Stimulated activated CD4-positive, alpha-beta T cell treated with anti-CD3 and anti-CD28 coated beads, Interleukin-1b, Interleukin-23, amount 100 ng/mL, for 1 hour (primary cell): ENCODE data around the gene KAZALD1.
A peak's percentile ranks its signal among the peaks of the same experiment; 100 is the strongest.

Experiments used
- DNase-seq, 2 donors: peaks; one replicate each; pipeline ENCODE4 v3.0.0-alpha.2; 2020; ENCODE audit warnings: low read depth in 2 of 2

KAZALD1 gene, protein sequence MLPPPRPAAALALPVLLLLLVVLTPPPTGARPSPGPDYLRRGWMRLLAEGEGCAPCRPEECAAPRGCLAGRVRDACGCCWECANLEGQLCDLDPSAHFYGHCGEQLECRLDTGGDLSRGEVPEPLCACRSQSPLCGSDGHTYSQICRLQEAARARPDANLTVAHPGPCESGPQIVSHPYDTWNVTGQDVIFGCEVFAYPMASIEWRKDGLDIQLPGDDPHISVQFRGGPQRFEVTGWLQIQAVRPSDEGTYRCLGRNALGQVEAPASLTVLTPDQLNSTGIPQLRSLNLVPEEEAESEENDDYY

DNA sequence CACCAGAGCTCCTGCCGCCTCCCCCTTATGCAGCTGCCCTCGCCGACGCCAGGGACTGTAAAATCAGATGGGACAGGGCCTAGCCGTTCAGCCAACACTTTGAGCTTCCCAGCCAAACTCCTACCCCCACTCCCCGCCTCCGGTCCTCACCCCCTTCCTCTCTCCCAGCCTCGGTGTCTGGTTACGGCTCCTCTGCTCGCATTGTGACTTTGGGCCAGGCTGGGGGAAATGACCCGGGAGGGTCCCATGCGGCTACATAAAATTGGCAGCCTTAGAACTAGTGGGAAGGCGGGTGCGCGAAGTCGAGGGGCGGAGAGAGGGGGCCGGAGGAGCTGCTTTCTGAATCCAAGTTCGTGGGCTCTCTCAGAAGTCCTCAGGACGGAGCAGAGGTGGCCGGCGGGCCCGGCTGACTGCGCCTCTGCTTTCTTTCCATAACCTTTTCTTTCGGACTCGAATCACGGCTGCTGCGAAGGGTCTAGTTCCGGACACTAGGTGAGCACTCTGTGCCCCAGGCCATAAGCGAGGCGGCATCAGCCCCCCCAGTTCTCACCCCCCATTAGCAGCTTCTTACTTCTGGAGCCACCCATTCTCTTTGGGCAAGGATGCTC, at the start of gene KAZALD1:
KAZALD1 (plus strand) TSS at position 366 of the 608 bp plus-strand sequence. CDS start 604 bp downstream, outside the sequence.
- no peak for DNase-seq

DNA sequence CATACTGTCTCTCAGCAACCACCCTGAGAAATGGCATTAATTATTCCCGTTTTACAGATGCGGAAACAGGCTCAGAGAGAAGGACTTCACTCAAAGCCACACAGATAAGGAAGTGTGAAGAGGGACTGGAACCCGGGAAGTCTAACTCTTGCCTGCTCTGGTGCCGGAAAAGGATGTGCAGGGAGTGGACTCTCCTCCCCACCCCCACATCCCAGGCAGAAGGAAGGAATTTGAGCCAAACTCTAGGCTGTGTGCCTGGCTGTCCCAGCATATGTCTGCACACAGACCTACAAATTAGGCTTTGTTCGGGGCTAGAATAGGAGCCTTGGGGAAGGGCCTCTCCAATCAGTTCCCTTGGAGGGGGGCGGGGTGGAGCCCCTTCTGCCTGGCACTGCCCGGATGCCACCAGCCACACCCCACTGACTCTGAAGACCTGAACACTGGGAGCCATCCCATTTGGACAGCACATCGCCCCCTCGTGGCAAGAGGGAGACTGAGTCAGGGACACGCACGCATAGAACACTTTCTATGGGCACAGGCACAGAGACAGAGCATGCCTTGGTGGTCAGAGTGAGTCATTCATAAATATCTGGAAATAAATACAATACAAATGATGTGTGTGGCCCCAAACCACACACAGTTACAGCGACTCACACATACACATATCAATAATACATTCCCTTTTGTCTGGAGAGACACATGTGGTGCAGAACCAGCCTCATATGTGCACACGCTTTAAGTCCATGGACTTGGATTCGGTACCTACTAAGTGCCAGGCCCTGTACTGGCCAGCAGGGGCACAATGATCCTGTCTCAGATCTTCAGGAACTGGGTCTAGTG, 49.0 kb upstream of the KAZALD1 start:
- DNase-seq, result peak; percentile 56 to 58

DNA sequence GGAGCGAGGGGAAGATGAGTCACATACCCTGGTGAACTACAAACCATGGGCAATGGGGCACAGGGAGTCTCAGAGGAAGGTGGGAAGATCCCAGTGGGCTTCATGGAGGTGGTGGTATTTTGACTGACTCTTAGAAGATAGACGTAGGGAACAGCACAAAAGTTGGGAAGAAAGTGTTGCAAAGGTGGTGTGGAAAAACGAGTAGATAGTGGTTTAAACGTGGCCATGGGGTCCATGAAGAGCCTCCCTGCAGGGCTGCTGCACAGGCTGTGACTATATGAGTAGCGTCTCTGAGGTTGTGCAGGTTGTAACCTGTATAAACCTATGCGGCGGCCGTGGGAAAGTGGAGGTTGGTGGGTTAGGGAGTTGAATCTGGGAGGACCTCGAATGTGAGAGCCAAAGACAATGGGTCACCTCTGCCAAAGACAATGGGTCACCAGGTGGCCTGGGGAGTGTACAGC, 48.4 kb upstream of the KAZALD1 start:
- DNase-seq, result no peak

DNA sequence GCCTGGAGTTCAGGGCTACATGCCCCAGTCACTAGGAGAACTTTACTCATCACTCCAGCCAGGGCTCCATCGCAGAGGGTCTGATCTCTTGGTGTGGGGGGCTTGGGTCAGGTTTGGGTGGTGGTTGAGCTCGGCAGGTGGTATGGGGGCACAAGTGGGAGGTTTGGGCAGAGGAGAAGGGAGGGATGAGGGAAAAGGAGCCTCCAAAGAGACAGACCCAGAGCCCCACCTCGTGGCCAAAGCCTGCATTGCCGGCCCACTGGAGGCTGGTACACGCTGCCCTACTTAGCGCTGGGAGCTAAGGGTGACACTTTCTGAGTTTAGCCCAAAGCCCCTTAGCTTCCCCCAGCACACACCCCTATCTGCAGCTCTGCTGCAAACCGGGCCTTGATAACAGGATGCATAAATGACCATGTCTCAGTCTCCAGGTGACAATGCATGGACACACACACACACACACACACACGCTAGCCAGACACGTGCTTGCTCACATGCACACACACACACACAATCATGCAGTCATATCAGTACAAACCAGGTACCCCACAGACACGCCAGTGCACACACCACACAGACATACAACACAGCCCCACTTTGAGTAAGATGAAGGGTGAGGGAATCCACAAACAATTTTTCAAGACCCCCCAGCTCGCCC, 47.4 kb upstream of the KAZALD1 start:
- DNase-seq, result peak; percentile 36 to 62

DNA sequence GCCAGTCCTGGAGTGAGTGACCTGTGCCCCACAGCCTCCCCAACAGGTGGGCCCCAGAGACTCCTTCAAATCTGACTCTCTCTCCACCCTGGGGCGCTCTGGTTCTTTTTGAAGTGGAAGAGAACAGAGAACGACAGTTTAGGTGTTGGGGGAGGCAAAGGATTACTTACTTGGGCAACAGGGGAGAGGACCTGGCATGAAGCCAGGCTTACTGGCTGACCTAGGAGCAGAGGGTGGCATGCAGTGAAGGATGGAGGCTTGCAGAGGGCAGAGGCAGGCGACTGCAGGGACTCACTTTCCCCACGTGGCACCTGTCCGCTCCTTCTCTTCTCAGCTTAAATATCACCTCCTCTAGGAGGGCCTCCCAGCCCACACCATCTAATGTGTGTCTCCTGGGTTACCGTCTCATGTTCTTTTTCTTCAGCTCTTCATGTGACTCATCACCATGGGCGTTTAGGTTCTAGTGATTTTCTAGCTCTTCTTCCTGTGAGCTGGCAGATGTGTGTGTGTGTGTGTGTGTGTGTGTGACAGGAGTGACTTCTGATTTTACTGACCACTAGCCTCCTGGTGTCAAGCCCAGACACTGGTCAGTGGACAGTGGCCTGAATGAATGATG, 46.7 kb upstream of the KAZALD1 start:
- DNase-seq, result no peak

DNA sequence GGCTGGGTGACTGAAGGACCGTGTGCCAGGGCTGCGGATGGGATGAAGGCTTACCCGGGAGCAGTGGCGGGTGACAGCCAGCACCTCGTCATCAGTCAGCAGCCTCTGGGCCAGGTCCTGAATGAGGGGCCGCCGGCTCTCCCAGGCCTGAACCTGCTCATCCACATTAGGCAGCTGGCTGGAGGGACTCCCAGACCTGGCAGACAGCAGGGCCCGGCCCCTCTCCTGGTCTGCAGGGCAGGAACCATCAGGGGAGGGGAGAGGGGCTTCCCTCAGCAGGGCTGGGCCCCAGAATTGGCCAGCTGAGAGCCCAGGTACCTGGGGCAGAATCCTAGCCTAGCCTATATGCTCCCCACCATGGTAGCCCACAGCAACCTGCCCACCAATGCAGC, 46.2 kb upstream of the KAZALD1 start:
- no peak for DNase-seq

DNA sequence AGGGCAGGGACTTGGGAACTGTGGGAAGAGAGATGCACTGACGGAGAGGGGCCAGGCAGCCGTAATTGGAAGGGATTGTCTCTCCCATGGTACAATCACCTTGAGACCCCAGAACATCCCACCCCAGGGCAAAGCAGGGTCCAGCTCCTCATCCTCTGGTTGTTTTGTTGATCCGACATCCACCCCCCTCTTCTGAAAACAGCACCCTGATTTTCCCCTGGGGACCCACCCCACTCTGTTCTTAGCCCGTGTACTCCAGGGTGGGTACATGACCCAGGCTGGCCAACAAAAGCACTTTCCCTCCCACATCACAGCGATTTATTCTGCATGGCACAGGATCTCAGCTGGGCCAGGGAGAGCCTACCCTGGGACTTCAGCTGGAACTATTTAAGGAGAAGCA, 45.0 kb upstream of the KAZALD1 start:
- DNase-seq, result no peak

DNA sequence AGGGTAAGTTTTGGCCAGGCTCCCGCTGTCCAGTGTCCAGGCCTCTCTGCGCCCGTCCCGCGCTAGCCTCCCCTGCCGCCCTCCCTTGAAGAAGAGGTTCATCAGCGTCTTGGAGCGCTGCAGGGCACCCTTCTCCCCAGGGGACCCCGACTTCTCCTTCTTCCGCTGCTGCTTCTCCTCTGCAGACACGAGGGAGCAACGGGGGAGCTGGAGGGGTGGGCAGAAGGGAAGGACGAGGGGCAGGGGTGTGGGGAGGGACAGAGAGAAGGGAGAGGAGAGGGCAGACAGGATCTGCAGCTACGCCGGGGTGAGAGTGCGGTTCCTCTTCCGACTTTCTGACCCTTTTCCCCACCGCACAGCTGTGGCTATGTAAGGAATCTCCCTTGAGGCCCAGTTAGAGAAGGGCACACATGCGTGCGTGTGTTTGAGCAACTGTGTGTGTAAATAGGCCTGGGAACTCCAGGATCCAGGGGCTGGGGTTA, 43.6 kb upstream of the KAZALD1 start:
- no peak for DNase-seq

DNA sequence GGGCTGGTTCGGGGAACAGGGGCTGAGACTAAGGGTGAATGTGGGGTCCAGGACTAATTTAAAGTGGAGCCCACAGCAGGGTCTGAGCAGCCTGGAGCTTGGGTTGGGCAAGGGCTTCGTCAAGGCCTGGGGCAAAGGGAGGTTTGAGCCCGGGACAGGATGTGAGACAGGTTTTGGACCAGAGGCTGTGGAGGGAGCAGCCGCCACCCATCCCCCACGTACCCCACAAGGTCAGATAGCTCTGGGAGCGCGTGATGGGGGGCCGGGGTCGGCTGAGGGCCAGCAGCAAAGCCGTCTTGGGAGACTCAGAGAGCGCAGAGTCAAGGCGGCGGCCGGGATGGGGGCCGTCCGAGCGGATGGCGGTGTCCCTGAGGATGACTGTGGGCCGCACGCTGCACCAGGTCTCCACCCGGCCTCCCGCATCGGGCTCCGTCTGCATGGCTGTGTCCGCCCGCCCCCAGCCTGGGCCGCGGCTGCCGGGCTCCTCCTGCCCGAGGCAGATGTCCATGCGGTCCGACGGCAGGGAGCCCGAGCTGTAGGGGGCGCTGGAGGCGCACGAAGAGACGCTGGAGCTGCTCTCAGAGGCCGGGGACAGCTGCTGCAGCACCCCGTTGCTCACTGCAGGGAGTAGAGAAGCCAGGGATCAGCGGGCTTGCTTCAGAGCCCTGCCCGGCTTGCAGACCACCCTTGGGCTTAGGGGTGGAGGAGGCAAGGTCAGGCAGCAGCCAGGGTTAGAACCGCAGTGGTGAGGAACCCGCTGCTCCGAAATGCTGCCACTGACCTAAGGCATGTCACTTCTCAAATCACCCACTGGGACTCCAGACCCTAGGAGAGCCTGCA, 43.0 kb upstream of the KAZALD1 start:
- DNase-seq, result peak in 1 of 2 donors; percentile 43

DNA sequence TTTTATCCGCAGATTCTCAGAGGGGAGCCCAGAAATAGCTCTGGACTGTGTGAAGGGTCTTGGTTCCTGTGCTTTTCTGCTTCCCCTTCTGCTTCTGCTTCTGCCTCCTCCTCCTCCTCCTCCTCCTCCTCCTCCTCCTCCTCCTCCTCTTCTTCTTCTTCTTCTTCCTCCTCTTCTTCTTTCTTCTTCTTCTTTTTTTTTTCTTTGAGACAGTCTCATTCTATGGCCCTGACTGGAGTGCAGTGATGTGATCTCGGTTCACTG, 42.4 kb upstream of the KAZALD1 start:
- DNase-seq, result no peak

DNA sequence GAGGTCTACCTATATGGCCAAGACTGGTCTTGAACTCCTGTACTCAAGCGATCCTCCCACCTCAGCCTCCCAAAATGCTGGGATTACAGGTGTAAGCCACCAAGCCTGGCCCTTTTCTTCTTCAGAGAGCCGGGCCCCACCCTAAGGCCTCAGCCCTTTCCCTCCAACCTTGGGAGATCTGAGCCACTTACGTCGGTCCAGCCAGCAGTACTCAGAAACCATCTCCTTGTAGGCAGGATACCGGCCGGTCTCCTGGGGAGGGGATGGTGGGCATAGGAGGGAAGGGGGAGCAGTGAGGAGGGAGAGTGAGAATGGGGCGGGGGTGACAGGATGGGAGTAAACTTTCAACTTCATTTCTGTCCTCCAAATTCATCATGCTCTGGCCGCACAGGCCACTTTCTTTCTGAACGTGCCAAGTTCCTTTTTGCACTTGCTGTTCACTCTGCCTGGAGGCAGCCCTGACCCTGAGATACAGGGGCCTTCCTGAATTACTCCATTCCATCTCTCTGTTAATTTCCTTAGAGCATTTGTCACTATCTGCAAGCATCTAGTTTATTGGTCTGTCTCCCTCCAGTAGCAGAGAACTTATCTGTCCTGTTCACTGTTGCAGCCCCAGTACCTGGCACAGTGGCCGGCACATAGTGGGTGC, 41.2 kb upstream of the KAZALD1 start:
- no peak for DNase-seq

DNA sequence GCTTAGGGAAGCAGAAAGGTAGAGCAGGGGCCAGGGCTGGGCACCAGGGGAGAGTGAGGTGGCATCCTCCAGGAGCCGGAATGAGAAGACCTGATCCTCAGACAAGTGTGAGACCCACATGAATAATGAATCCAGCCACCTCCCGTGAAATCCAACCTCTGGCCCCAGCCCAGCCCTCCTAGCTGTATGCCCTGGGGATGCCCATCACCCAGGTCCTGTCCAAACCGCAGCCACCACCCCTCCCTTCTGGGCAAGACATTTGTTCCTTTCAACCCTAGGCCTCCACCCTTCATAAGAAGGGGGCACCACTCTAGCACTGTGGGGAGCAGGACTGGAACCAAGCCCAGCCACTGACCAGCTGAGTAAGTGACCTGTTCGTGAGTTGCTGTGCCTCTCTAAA, 40.5 kb upstream of the KAZALD1 start:
- no peak for DNase-seq

DNA sequence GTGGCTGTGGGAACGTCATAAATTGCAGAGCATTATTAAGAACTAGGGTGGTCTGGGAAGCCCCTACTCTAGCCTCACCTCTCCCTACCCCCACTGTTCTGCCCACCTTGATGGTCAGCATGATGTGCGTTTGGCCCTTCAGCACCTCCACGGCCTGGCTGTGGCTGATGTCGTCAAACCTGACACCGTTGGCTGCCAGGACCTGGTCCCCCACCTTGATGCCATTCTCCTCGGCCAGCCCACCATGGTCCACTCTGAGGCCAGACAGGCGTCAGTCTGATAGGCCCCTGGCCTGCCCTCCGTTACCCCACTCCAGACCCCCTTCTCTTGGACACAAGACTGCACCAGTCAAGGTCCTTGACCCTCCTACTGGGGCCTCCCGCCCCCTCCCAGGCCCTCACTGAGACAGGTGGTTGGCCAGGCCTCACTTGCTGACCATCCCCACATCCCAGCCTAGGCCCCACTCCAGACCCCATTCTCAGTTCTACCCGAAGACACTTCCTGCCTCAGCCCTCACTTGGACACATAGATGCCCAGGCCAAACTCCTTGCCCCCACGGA, 40.0 kb upstream of the KAZALD1 start:
- DNase-seq, result no peak

DNA sequence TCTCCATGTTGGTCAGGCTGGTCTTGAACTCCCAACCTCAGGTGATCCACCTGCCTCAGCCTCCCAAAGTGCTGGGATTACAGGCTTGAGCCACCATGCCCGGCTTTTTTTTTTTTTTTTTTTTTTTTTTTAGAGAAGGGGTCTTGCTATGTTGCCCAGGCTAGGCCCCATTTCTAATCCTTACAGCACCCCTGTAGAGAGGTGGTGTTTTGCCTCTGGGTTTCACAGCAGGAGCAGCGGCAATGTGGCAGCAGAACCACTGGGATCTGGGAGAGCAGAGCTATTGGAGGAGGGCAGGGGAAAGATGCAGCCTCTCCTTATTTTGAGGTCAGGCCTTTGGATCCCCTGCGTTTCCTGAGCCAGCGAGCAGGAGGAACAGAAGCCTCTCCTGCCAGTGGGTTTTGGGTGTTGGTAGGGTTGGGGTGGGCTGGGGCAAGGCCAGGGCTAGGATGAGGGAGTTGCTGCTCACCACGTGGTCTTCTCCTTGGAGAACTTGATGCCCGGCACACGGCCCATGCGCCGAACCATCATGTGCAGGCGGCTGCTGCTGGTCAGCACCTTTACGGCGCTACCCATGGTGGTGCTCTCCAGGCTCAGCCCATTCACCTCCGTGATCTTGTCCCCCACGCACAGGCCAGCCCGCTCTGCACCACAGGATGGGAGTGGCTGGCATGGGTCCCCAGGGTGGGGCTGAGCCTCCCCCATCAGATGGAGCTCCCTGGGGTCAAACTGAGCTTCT, 38.7 kb upstream of the KAZALD1 start:
- no peak for DNase-seq

DNA sequence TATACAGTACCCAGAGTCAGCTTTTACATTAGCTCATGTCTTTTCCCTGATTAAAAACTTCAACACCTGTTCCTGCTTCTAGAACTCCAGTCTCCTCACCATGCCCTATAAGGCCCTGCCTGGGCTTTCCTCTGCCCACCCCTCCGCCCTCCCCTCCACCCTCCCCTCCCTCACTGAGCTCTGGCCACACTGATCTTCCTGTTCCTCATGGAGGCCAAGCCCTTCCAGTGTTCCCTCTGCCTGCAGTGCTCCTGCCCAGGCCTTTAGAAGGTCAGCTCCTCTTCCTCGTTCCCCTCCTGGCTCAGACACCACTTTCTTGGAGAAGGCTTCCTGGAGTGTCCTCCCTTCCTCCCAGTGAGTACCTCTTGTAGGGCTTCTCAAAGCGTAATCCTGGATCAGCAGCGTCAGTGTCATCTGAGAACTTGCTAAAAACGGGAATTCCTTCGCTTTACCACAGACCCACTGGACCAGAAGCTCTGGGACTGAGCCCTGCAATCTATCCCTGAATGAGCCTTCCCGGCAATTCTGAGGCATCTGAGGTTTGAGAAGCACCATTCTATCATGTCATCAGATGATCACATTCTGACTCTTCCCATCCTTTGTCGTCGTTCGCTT, 34.6 kb upstream of the KAZALD1 start:
- DNase-seq, result no peak

DNA sequence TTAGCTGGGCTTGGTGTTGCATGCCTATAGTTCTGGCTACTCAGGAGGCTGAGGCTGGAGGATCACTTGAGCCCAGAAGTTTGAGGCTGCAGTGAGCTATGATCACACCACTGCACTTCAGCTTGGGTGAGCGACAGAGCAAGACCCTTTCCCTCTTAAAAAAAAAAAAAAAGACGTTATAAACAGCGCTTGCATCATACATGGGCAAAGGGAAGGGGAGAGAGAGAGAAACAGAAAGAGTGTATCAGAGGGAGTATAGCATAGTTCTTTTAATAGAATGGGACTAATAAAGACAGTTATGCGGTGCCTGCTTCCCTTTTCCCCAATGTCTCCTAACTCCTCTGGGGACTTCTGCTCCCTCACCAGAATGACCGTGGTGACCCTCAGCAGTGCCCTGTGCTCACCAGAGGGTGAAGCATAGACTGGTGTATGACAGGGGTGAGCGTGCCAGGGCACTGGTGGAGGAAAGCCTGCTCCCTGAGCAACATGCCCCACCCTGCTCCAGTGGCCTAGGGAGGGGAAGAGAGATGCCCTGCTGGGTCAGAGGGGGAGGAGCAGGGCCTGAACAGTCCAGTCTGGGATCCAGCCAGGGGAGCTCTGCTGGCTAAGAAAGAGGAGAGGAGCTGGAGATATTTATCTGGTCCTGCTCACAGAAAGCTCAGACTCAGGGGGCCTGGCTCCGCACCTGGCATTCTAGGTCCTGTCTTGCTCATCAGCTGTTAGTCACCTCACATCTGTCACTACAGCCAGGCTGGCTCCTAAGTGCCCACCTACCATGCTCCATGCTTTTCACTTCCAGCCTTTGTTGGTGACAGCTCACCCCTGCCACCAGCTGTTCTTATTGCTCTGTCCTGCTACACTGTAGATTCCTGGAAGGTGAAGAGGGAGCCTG, 33.1 kb upstream of the KAZALD1 start:
- no peak for DNase-seq

DNA sequence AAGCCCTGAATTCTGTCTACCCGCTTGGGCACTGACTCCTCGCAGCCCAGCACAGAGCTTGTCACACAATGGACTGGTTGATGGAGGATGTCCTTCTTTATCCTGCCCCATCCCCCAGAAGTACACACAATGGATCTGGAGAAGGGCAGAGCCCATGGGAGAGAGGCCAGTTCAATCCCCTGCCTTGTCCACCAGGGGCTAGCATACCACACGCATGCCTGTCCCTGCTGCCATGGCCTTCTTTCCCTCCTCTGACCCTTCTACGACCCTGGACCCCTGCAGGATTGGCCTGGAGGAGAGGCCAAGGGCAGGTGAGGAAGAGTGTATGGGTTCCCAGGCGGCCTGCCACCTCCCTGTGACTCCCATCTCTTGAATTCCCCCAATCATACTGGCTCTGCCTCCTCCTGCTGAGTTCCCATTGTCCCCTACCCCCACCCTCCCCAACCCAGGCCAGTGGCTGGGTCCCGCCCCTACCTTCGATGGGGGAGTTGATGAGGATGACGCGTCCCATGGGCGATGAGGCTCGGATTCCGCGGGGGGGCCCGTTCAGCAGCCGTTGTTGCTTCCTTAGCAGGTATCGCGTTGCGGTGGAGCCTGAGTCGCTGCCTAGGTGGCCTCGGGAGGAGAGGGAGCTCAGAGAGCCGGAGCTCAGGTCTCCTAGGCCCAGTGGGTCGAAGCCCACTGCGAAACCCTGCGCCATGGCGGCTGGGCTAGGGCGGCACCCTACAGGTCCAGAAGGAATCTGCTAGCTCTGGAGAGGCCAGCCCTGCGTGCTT, 32.1 kb upstream of the KAZALD1 start:
- DNase-seq, result no peak
